DMS53 treated with DMSO at 0.1 percent for 48 hours (cell line): ENCODE data around the gene KRT6C.
"Not testable (repeated sequence)": the region's sequence is repeated elsewhere in the genome, so short reads cannot be mapped to it uniquely, and the experiment has no call there.

ENCODE experiments used
- DNase-seq: peaks from one replicate; lab custom pipeline; 2025; ENCODE audit not compliant: unreplicated experiment; lab: John Stamatoyannopoulos, UW

The KRT6C gene

GRCh38 chr12:52458861-52459260 is 14.7 kb downstream of the KRT6C start:
- no peak for DNase-seq

DNA sequence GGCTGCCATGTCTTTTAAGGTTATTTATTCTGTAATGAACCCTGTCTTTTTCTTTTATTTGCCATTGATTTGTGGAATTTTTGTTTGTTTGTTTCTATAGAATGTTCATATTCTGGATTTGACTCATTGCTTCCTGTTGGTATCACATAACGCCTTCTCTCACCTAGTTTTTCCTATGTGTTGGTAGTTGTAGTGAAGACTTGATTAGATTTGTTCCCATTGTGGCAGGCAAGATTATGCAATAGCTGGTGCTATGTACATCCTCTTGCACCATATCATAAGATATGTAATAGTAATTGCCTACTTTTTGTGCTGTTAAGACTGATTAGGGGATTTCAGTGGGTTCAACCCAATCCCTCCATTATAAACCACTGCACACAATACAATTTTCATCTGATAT is 17.8 kb downstream of the KRT6C start:
- no peak for DNase-seq

DNA sequence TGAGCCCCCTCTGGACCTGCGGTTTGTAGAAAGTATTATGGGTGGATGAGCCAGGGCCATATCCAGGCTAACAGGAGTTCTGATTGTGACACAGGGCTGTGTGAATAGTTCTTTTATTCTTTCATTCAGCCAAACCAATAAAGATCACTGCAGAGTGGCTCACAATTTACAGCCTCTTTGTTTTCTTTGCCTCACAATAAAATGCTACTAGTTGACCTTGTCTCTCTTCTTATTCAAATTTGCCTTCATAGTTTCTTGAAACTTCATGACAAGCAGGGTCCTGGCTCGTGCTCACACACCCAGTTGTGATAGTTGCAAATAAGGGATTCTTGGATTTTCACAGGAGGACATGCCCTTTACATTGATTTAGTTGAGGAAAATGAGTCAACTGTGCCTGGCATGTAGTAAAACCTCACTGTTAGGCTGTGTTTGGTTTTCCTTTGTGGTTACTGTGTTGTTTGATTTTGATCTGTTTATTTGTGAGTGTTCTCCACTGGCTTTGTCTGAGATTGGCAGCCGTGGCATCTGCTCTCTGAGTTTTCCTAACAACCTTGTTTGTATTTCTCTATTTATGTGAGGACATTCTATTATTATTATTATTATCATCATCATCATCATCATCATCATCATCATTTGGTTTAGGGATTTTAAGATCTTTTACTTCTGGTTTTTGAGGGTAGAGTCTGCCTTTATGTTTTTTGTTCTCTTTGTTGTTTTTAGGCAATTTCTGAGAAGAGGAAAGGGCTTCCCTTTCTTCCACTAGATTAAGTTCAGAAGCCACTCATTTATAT is 19.0 kb downstream of the KRT6C start:
- DNase-seq = no peak

- no peak for DNase-seq
Observed at GRCh38 chr12:52452101-52452500, 21.5 kb downstream of the KRT6C start, which contains the start of gene KRT6B. Gene KRT6B (minus strand): TSS chr12:52452146. CDS start chr12:52452078, 68 bp downstream.

- no peak for DNase-seq
Observed at GRCh38 chr12:52448228-52448627, 25.4 kb downstream of the KRT6C start.

- DNase-seq = not testable (repeated sequence)
Observed at GRCh38 chr12:52447196-52447595, 26.4 kb downstream of the KRT6C start.

DNA sequence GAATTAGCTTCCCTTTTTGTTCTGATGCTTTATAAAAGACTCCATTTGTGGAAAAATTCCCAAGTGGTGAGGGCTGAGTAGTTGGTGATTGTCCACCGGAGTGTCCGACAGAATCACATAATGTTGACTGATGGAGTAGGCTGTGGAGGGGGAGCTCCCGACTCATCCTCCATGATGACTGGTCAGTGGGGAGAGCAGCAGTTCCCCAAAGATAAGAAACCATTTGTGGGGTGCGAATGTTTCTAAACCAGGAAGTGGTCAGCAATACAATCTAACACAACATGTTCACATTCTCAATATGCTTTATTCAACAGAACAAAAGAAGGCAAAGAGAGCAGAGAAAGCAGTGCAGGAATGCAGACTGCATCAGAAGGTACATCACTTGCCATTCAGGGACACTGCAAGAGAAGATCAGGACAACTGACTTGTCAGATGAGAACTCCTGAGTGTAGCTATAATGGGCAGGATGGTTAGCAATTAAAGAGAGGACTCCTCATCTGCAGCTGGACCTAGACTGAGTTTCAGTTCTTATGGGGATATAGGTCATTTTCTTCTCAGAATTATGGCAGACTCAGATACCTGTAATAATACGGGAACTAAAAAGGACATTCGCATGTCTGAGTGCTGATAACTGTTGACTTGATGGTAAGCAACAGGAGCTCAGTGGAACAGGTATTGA is 27.1 kb downstream of the KRT6C start:
- DNase-seq = no peak

- DNase-seq = no peak
Observed at GRCh38 chr12:52445876-52446275, 27.7 kb downstream of the KRT6C start.

GRCh38 chr12:52444647-52445595 is 28.7 kb downstream of the KRT6C start:
- no peak for DNase-seq

- no peak for DNase-seq
Observed at GRCh38 chr12:52443966-52444365, 29.6 kb downstream of the KRT6C start.

DNA sequence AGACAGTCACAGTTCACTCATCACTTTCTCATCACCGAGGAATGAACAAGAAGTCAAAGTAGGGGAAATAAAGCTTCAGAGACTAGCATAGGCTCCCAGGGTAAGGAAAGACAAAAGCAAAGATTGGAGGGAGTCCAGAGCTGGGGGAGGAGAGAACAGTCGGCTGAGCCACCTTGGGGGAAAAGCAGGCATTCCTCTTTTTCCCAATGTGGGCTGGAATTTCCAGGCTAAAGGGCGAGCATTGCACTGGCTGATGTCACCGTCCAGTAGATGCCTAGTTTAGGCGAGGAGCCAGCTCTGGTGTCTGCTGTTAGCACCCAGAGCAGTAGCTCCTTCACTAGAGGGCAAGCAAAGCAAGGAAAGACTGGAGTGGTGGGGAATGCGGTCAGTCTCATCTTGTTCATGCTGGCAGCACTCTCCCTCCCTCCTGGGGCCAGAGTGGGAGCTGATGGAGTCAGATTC is 31.0 kb downstream of the KRT6C start:
- DNase-seq = no peak

- DNase-seq = no peak
Observed at GRCh38 chr12:52441320-52441911, 32.2 kb downstream of the KRT6C start.

GRCh38 chr12:52440821-52441319 is 32.7 kb downstream of the KRT6C start:
- no peak for DNase-seq

GRCh38 chr12:52439845-52440244 is 33.8 kb downstream of the KRT6C start:
- DNase-seq = no peak

- DNase-seq = no peak
Observed at GRCh38 chr12:52439420-52439819, 34.2 kb downstream of the KRT6C start.

- DNase-seq = no peak
Observed at GRCh38 chr12:52438305-52439301, 35.0 kb downstream of the KRT6C start.

GRCh38 chr12:52437508-52437907 is 36.1 kb downstream of the KRT6C start:
- DNase-seq = no peak

- no peak for DNase-seq
Observed at GRCh38 chr12:52436828-52437474, 36.7 kb downstream of the KRT6C start.
